BJ (cell line): Measurements from ENCODE around the gene SUGT1. TPM values are rescaled to one million over a fixed set of nuclear protein-coding genes. Genes with fewer than 3 reads are reported as not detected.
"Not testable (repeated sequence)": the region's sequence is repeated elsewhere in the genome, so short reads cannot be mapped to it uniquely, and the experiment has no call there.

Experiments used
- CTCF ChIA-PET: fragments of 350-600 bp; formaldehyde crosslinking; extraction: SDS; loops from one replicate; lab custom pipeline; 2021; ENCODE audit warnings: antibody characterized with exemption, inconsistent platforms; lab: Yijun Ruan, JAX
- POLR2A ChIA-PET: fragments of 300-600 bp; sonication (Branson Sonifier 250); formaldehyde crosslinking; extraction: SDS; loops from one replicate; lab custom pipeline; 2021; ENCODE audit warnings: antibody characterized with exemption; lab: Charles Lee
- DNase-seq: peaks from one replicate; pipeline ENCODE4 v3.0.0-alpha.2; 2011; ENCODE audit warnings: low read depth
- H3K27me3 ChIP-seq: 2 replicates; pipeline ENCODE4 v1.6.0; 2011; ENCODE audit warnings: low read length; ENCODE audit not compliant: control insufficient read depth, insufficient read depth
- H3K36me3 ChIP-seq: 2 replicates; pipeline ENCODE4 v1.5.1; 2011; ENCODE audit warnings: low read length; ENCODE audit not compliant: control insufficient read depth, insufficient read depth
- H3K4me3 ChIP-seq: 2 replicates; pipeline ENCODE4 v1.5.1; 2011; ENCODE audit warnings: low read depth, mild to moderate bottlenecking, control low read depth, low read length
- polyA plus RNA-seq: library from polyadenylated mRNA; depleted of rRNA; stranded (reverse); fragments of >200 nt; gene quantifications from 2 replicates; pipeline ENCODE4 v1.2.3, GENCODE V29; 2011
- TF ChIP-seq, protein P1 (sequence below): IDR thresholded peaks from 2 replicates; pipeline ENCODE4 v1.5.1; 2011; ENCODE audit warnings: low read depth, mild to moderate bottlenecking, control low read depth, inconsistent platforms, low read length, moderate library complexity; ENCODE audit not compliant: insufficient read depth

SUGT1 gene
- polyA plus RNA-seq, 1 experiment: 28.5 TPM

DNA sequence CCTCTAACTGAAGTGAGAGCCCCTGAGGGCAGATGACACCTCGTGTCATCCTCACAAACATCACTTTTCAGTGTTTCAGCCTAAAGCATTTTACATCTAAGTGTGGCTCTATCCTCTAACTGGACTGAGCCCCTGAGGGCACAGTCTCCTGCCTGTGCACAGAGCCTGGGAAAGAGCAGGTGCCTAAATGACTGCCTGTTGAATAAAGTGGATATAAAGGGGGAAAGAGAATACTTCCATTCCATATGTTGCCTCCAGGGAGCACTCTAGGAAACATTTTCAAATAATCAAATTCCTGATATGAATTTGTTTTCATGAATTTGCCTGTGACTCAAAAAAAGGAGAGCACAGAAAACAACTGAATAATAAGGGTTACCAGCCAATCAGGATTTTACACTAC lies 54.7 kb downstream of the SUGT1 start:
- CTCF ChIA-PET: interaction anchor here (0.6 to 1.4 kb wide), 3 partner anchors 9 to 11 kb away, joined by 3 to 4 read pairs (median 3); no protein-coding TSS in a partner anchor
- POLR2A ChIA-PET: no interaction called here
- Histone ChIP-seq H3K27me3 (no peaks in the 10 kb centered on the region), H3K4me3 (no peak overlapping the region), H3K36me3 (no peaks in the 10 kb centered on the region)
- TF ChIP-seq, protein P1, sequence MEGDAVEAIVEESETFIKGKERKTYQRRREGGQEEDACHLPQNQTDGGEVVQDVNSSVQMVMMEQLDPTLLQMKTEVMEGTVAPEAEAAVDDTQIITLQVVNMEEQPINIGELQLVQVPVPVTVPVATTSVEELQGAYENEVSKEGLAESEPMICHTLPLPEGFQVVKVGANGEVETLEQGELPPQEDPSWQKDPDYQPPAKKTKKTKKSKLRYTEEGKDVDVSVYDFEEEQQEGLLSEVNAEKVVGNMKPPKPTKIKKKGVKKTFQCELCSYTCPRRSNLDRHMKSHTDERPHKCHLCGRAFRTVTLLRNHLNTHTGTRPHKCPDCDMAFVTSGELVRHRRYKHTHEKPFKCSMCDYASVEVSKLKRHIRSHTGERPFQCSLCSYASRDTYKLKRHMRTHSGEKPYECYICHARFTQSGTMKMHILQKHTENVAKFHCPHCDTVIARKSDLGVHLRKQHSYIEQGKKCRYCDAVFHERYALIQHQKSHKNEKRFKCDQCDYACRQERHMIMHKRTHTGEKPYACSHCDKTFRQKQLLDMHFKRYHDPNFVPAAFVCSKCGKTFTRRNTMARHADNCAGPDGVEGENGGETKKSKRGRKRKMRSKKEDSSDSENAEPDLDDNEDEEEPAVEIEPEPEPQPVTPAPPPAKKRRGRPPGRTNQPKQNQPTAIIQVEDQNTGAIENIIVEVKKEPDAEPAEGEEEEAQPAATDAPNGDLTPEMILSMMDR: no peak
- DNase-seq: no peak

DNA sequence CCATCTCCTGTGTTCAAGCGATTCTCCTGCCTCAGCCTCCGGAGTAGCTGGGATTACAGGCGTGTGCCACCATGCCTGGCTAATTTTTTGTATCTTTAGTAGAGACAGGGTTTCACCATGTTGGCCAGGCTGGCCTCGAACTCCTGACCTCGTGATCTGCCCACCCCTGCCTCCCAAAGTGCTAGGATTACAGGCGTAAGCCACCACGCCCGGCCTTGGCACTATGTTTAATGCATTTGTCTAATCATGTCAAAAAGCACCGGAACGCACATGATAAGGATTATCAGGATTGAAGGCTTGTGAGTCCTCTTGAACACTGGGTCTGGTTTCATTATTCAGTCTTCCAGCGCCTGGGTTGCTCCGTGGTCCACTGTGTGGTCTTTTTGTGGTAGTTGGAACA lies 55.6 kb downstream of the SUGT1 start:
- H3K27me3 ChIP-seq, DNase-seq, H3K36me3 ChIP-seq, H3K4me3 ChIP-seq, POLR2A ChIA-PET: not testable (repeated sequence)
- CTCF ChIA-PET: interaction anchor here (0.6 to 1.4 kb wide), 2 partner anchors 10 to 12 kb away, joined by 3 to 4 read pairs; no protein-coding TSS in a partner anchor

DNA sequence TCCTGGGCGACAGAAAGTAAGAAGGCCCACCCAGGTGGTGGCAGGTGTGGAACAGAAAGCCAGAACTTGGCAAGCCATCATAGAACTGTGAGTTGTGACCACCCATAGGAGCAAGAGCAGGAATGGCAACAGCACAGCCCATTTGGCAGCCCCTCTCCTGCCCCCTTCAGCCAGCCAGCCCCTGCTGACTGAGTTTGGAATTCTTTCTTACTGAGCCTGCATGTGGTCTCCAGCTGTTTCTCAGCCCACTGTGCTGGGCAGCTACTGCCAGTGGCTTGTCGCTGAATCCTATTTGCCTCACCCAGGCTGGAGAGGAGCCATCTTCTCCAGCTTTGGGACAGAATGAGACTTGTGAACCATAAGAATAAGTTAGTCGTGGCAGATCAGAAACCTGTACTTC lies 58.6 kb downstream of the SUGT1 start:
- ChIA-PET POLR2A (no interaction called here), CTCF (interaction anchor here (1.9 kb wide), 1 partner anchor 11 kb away, joined by 5 read pairs; no protein-coding TSS in a partner anchor)
- no peak for DNase-seq
- H3K36me3 ChIP-seq: no peaks in the 10 kb centered on the region
- peaks cover 3% of the 10 kb centered on the region; the same call in 1 of the 2 replicates for H3K27me3 ChIP-seq
- TF ChIP-seq, protein P1: no peak
- H3K4me3 ChIP-seq: no peak overlapping the region

DNA sequence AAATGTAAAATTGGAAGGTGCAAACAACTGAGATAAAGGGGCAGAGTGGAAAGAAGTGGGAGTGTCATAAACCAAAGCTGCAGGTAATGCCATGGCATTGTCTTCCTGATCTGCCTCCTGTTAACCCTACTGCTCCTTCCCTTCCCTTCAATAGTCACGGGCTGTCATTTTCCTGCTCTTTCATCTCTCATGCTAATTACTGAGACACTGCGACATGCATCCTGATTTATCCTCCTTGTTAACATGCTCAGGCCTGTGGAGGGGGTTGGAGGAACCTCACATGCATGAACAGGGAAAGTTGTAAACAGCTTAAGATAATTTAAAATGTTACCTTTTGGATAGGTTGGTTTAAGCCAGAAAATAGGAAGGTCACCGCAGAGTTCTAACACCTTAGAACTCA lies 59.7 kb downstream of the SUGT1 start:
- ChIA-PET CTCF (no interaction called here), POLR2A (no interaction called here)
- no peaks in the 10 kb centered on the region for H3K36me3 ChIP-seq
- TF ChIP-seq, protein P1: no peak
- H3K27me3 ChIP-seq: peaks cover 3% of the 10 kb centered on the region; the same call in 1 of the 2 replicates
- DNase-seq: no peak
- H3K4me3 ChIP-seq: no peak overlapping the region

DNA sequence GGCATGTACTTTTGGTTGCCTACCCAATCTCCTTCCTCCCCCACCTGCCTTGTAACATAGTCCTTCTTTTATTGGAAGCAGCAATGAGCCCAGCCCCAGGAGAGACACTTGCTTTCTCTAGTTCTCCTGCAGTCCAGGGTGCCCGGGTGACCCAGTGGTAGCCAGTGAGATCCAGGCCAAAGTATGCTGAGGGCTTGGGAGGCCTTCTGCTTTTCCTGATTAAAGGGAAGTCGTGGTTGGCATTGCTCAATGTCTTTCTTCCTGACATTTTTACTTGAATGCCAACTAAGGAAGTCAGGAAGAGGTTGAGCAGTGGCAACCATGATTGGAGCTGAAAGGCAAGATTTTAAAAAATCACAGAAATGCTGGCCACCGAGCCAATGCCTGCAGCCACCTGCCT lies 61.3 kb downstream of the SUGT1 start:
- TF ChIP-seq, protein P1: no peak
- H3K4me3 ChIP-seq: no peak overlapping the region
- no peak for DNase-seq
- H3K36me3 ChIP-seq: no peaks in the 10 kb centered on the region
- peaks cover 3% of the 10 kb centered on the region; the same call in 1 of the 2 replicates for H3K27me3 ChIP-seq
- ChIA-PET CTCF (no interaction called here), POLR2A (no interaction called here)

DNA sequence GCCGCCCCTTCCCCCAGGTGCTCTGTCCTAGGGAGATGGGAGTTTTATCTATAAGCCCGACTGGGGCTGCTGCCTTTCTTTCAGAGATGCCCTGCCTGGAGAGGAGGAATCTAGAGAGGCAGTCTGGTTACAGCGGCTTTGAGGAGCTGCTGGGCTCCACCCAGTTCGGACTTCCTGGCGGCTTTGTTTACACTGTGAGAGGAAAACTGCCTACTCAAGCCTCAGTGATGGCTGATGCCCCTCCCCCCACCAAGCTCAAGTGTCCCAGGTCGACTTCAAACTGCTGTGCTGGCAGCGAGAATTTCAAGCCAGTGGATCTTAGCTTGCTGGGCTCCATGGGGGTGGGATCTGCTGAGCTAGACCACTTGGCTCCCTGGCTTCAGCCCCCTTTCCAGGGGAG lies 68.3 kb downstream of the SUGT1 start:
- H3K27me3 ChIP-seq, H3K4me3 ChIP-seq, H3K36me3 ChIP-seq, POLR2A ChIA-PET, DNase-seq, CTCF ChIA-PET: not testable (repeated sequence)

DNA sequence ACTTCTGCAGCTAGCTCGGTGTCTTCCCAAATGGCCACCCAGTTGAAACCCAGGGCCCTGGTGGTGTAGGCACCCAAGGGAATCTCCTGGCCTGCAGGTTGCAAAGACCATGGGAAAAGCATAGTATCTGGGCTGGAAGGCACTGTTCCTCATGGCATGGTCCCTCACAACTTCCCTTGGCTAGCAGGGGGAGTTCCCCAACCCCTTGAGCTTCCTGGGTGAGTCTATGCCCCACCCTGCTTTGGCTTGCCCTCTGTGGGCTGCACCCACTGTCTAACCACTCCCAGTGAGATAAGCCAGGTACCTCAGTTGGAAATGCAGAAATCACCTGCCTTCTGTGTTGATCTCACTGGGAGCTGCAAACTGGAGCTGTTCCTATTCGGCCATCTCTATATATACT lies 68.7 kb downstream of the SUGT1 start:
- H3K4me3 ChIP-seq, H3K36me3 ChIP-seq, POLR2A ChIA-PET, DNase-seq, H3K27me3 ChIP-seq: not testable (repeated sequence)
- CTCF ChIA-PET: interaction anchor here (1.4 kb wide), 1 partner anchor 11 kb away, joined by 5 read pairs; no protein-coding TSS in a partner anchor
